ENCODE results near the gene MAPKAPK2. TPM values are rescaled to one million over a fixed set of nuclear protein-coding genes. Genes with fewer than 3 reads are reported as not detected.

MAPKAPK2 gene
- total and polyA plus RNA-seq, 2 experiments from 2014 or later = 7.5 to 63.3 TPM

DNA sequence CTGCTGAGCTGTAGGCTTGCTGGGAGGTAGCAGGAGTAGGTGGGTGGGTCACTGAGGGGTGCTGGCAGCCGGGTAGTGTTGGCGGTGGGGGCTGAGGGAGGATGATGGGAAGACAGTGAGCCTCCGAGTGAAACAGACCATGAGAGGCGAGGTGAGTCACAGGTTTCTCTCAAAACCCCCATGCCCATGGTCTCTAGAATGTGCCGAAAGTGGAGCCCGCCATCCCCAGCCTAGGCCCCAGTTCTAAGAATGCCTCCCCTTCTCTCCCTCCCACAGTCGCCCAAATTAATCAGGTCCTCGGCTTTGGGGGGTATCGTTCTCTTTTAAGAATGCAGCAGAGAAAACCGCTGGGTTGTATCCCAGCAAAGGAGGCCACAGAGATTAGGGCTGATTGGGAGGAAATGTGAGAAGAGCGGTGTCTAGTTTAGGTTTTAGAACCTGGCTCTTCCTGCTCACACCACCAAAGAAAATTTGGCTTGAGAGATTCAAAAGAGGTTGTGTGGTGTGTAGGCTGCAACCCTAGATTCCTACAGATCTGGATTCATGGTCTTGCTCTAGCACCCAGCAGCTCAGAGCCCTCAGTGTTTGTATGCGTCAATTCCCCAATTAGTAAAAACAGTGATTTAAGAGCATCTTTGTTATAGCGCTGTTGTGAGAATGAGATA is 58.1 kb downstream of the MAPKAPK2 start:
- Histone ChIP-seq H4K20me1 (ENCODE audit: insufficient read depth) (no peaks in the 10 kb centered on the region), H3F3A (ENCODE audit: insufficient read depth) (peaks cover 21% of the 10 kb centered on the region), H2AFZ (no peak overlapping the region), H3K4me3 (no peak overlapping the region), H3K79me2 (ENCODE audit: insufficient read depth) (no peaks in the 10 kb centered on the region), H3K9me3 (ENCODE audit: low read depth) (no peaks in the 10 kb centered on the region), H3K36me3 (ENCODE audit: low read depth) (no peaks in the 10 kb centered on the region), H3K27me3 (replicated peaks; ENCODE audit: insufficient read depth) (no peaks in the 10 kb centered on the region), H3K27ac (no peak overlapping the region), H3K9ac (no peak overlapping the region), H3K9me2 (ENCODE audit: insufficient read depth) (no peaks in the 10 kb centered on the region), H3K4me2 (ENCODE audit: unreplicated experiment) (no peak overlapping the region), H3K4me1 (ENCODE audit: insufficient read depth) (peaks cover 4% of the 10 kb centered on the region; the same call in 1 of the 2 replicates)
- in situ Hi-C loops (cut with MboI) = no loop called here
- 75% methylated on average over 13 of the region's 13 CpGs for WGBS, 2 experiments (ENCODE audit: low coverage in 1 of 2, low lambda C conversion rate in 2 of 2, missing lambda C conversion rate in 2 of 2)
- TF ChIP-seq EZH2phosphoT487 (IDR thresholded peaks at IDR 0.05; ENCODE audit: insufficient read depth, low read depth) (no peak), EZH2 (IDR thresholded peaks at IDR 0.05; ENCODE audit: insufficient read depth, poor library complexity, severe bottlenecking) (no peak)
- DNase-seq = no peak

- 34 to 37% methylated on average over 4 of the region's 4 CpGs for WGBS, 2 experiments (ENCODE audit: low coverage in 1 of 2, low lambda C conversion rate in 2 of 2, missing lambda C conversion rate in 2 of 2)
- H3K9me2 ChIP-seq (ENCODE audit: insufficient read depth) = no peaks in the 10 kb centered on the region
- H3K9ac ChIP-seq = no peak overlapping the region
- peaks cover 8% of the 10 kb centered on the region; the same call in 1 of the 2 replicates for H3K4me1 ChIP-seq (ENCODE audit: insufficient read depth)
- no peak overlapping the region for H3K27ac ChIP-seq
- H3K27me3 ChIP-seq (replicated peaks; ENCODE audit: insufficient read depth) = no peaks in the 10 kb centered on the region
- no peaks in the 10 kb centered on the region for H3K36me3 ChIP-seq (ENCODE audit: low read depth)
- in situ Hi-C loops (cut with MboI) = no loop called here
- H3K4me3 ChIP-seq = no peak overlapping the region
- no peaks in the 10 kb centered on the region for H3K79me2 ChIP-seq (ENCODE audit: insufficient read depth)
- H3F3A ChIP-seq (ENCODE audit: insufficient read depth) = peaks cover 21% of the 10 kb centered on the region; the same call in 1 of the 2 replicates
- H4K20me1 ChIP-seq (ENCODE audit: insufficient read depth) = no peaks in the 10 kb centered on the region
- no peak overlapping the region for H2AFZ ChIP-seq
- no peak overlapping the region for H3K4me2 ChIP-seq (ENCODE audit: unreplicated experiment)
- TF ChIP-seq EZH2phosphoT487 (IDR thresholded peaks at IDR 0.05; ENCODE audit: insufficient read depth, low read depth) = no peak
- peak; percentile 65 for DNase-seq
- no peaks in the 10 kb centered on the region for H3K9me3 ChIP-seq (ENCODE audit: low read depth)
These were observed 60.0 kb downstream of the MAPKAPK2 start for GRCh38 chr1:206744683-206745082.

GRCh38 chr1:206745301-206745700 is 60.6 kb downstream of the MAPKAPK2 start:
- Histone ChIP-seq H3K27ac (no peak overlapping the region), H3K27me3 (replicated peaks; ENCODE audit: insufficient read depth) (no peaks in the 10 kb centered on the region), H3K9me2 (ENCODE audit: insufficient read depth) (no peaks in the 10 kb centered on the region), H3K79me2 (ENCODE audit: insufficient read depth) (no peaks in the 10 kb centered on the region), H3F3A (ENCODE audit: insufficient read depth) (peaks cover 21% of the 10 kb centered on the region; the same call in 1 of the 2 replicates), H2AFZ (no peak overlapping the region), H4K20me1 (ENCODE audit: insufficient read depth) (no peaks in the 10 kb centered on the region), H3K4me3 (no peak overlapping the region), H3K36me3 (ENCODE audit: low read depth) (no peaks in the 10 kb centered on the region), H3K9me3 (ENCODE audit: low read depth) (no peaks in the 10 kb centered on the region), H3K9ac (no peak overlapping the region), H3K4me1 (ENCODE audit: insufficient read depth) (peaks cover 8% of the 10 kb centered on the region; the same call in 1 of the 2 replicates), H3K4me2 (ENCODE audit: unreplicated experiment) (no peak overlapping the region)
- TF ChIP-seq EZH2phosphoT487 (IDR thresholded peaks at IDR 0.05; ENCODE audit: insufficient read depth, low read depth) = no peak
- no peak for TF ChIP-seq EZH2 (IDR thresholded peaks at IDR 0.05; ENCODE audit: insufficient read depth, poor library complexity, severe bottlenecking)
- peak; percentile 47 for DNase-seq
- in situ Hi-C loops (cut with MboI) = no loop called here
- 85 to 97% methylated on average over 1 of the region's 1 CpG for WGBS, 2 experiments (ENCODE audit: low coverage in 1 of 2, low lambda C conversion rate in 2 of 2, missing lambda C conversion rate in 2 of 2)

DNA sequence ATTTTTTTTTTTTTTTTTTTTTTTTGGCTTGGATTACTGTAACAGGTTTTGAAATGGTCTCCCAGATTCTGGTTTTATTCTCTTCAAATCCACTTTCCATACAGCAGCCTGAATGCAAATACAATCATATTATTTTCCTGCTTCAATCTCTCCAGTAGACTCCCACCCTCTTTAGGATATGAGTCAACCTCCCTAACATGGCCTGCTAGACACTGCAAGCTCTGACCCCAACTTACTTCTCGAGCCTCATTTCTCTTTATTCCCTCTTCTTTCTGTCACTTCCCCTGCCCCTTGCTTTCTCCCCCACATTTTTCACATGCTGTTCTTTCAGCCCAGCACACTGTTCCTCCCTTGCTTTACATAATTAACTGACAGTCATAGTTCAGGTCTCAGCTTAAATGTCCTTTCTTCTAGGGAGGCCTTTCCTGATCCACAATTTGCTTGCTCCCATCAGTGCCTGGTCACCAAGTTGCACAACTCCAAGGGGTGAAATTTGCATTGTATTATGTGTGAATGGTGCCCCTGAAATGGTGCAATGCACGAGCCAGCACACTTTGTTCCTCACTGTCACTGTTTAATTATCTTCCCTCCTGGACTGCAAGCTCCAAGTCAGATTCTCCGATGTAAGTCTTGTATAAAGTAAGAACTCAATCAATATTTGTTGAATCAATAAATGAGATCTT is 63.8 kb downstream of the MAPKAPK2 start:
- Histone ChIP-seq H3K9ac (no peak overlapping the region), H3K27ac (no peak overlapping the region), H3K9me3 (ENCODE audit: low read depth) (no peaks in the 10 kb centered on the region), H3K36me3 (ENCODE audit: low read depth) (no peaks in the 10 kb centered on the region), H3K9me2 (ENCODE audit: insufficient read depth) (no peaks in the 10 kb centered on the region), H3K79me2 (ENCODE audit: insufficient read depth) (no peaks in the 10 kb centered on the region), H2AFZ (no peak overlapping the region), H3K27me3 (replicated peaks; ENCODE audit: insufficient read depth) (no peaks in the 10 kb centered on the region), H4K20me1 (ENCODE audit: insufficient read depth) (no peaks in the 10 kb centered on the region), H3K4me3 (no peak overlapping the region), H3F3A (ENCODE audit: insufficient read depth) (peaks cover 21% of the 10 kb centered on the region), H3K4me2 (ENCODE audit: unreplicated experiment) (no peak overlapping the region), H3K4me1 (ENCODE audit: insufficient read depth) (peaks cover 18% of the 10 kb centered on the region)
- TF ChIP-seq EZH2 (IDR thresholded peaks at IDR 0.05; ENCODE audit: insufficient read depth, poor library complexity, severe bottlenecking) = no peak
- no peak for TF ChIP-seq EZH2phosphoT487 (IDR thresholded peaks at IDR 0.05; ENCODE audit: insufficient read depth, low read depth)
- in situ Hi-C loops (cut with MboI) = no loop called here
- no peak for DNase-seq
- 79 to 91% methylated on average over 3 of the region's 3 CpGs for WGBS, 2 experiments (ENCODE audit: low coverage in 1 of 2, low lambda C conversion rate in 2 of 2, missing lambda C conversion rate in 2 of 2)

Data from GM23248 (cell line).